ENCODE measurements around the gene GABRG3. TPM values are rescaled to one million over a fixed set of nuclear protein-coding genes. Genes with fewer than 3 reads are reported as not detected.
A peak's percentile ranks its signal among the peaks of the same experiment; 100 is the strongest.

GABRG3 gene
- polyA plus RNA-seq, 2 of the 4 experiments (the other 2 are of a cell fraction), result 0.08 to 0.18 TPM

- TF ChIP-seq RFX5 (IDR thresholded peaks at IDR 0.05) (no peak), JUNB (IDR thresholded peaks at IDR 0.05) (peak; percentile 45)
- H3K4me3 ChIP-seq, result no peak overlapping the region
These were observed 87.1 kb downstream of the GABRG3 start for GRCh38 chr15:27057904-27058645.

GRCh38 chr15:27058939-27059338 is 88.0 kb downstream of the GABRG3 start:
- TF ChIP-seq ATOH8 (CRISPR knock-in tag; IDR thresholded peaks at IDR 0.05; ENCODE audit: low read depth) (no peak), GATA3 (IDR thresholded peaks at IDR 0.05; ENCODE audit: borderline replicate concordance) (no peak), MYC (IDR thresholded peaks at IDR 0.05; ENCODE audit: borderline replicate concordance, low read length) (no peak), EHMT2 (IDR thresholded peaks at IDR 0.05; ENCODE audit: low read depth) (no peak), NR3C1 (IDR thresholded peaks at IDR 0.05) (no peak), JUNB (IDR thresholded peaks at IDR 0.05) (no peak), BCL3 (IDR thresholded peaks at IDR 0.05) (no peak), KDM5A (IDR thresholded peaks at IDR 0.05) (no peak), CHD4 (IDR thresholded peaks at IDR 0.05; ENCODE audit: borderline replicate concordance) (no peak), RFX5 (IDR thresholded peaks at IDR 0.05) (no peak), MAZ (IDR thresholded peaks at IDR 0.05; ENCODE audit: borderline replicate concordance, low read depth, low read length) (no peak), KDM1A (IDR thresholded peaks at IDR 0.05; ENCODE audit: low read depth) (no peak), CBX8 (IDR thresholded peaks at IDR 0.05) (no peak), ZC3H11A (IDR thresholded peaks at IDR 0.05) (no peak), RAD21 (conservative IDR thresholded peaks at IDR 0.05 in 1 of 2, IDR thresholded peaks at IDR 0.05 in 1 of 2) (no peak), REST (IDR thresholded peaks at IDR 0.05) (no peak)
- Histone ChIP-seq H3K9me3 (no peaks in the 10 kb centered on the region), H3K27ac (no peak overlapping the region), H3K4me1 (peaks cover 8% of the 10 kb centered on the region; the same call in 2 of the 3 replicates), H3K4me3 (no peak overlapping the region), H3K4me2 (no peak overlapping the region)
- WGBS (ENCODE audit: missing lambda C conversion rate), result 13% methylated on average over 2 of the region's 2 CpGs
- ChIA-PET POLR2A (no interaction called here), CTCF (interaction anchor here (1.0 to 6.9 kb wide), 14 partner anchors 8 to 300 kb away, joined by 3 to 29 read pairs (median 4); no protein-coding TSS in a partner anchor)
- FAIRE-seq (no peak), ATAC-seq (no peak), DNase-seq (ENCODE audit: low read depth in 1 of 2, low spot score in 1 of 2) (no peak)

More at GRCh38 chr15:27057904-27058645, 87.1 kb downstream of the GABRG3 start:
- 30% methylated on average over 14 of the region's 14 CpGs for WGBS (ENCODE audit: missing lambda C conversion rate)
- ATAC-seq (peak; percentile 35 to 54; a peak in 5 of 6 replicates), DNase-seq (ENCODE audit: low read depth in 1 of 2, low spot score in 1 of 2) (peak in 1 of 2 experiments; percentile 36), FAIRE-seq (no peak)
- Histone ChIP-seq H3K9me3 (no peaks in the 10 kb centered on the region), H3K27ac (no peak overlapping the region), H3K4me2 (peak overlapping the region; percentile 45), H3K4me1 (peaks cover 8% of the 10 kb centered on the region; the same call in 2 of the 3 replicates)
- ChIA-PET POLR2A (no interaction called here), CTCF (interaction anchor here (0.6 to 6.9 kb wide), 10 partner anchors 9 to 990 kb away, joined by 3 to 29 read pairs (median 4); no protein-coding TSS in a partner anchor)
